ENCODE data around the gene MAST4. TPM values are rescaled to one million over a fixed set of nuclear protein-coding genes. Genes with fewer than 3 reads are reported as not detected.

The MAST4 gene
- total and polyA plus RNA-seq, 2 donors (not counting 1 experiment from before 2014, with no cell fraction given): 2.5 to 57.1 TPM

GRCh38 chr5:66958980-66959641 lies 362.9 kb downstream of the MAST4 start:
- Histone ChIP-seq H3K27ac (ENCODE audit: low read length in 2 of 2) (no peak overlapping the region), H3K4me3 (ENCODE audit: control extremely low read depth in 1 of 5, extremely low read depth in 1 of 5, insufficient read depth in 1 of 5, low read depth in 2 of 5, low read length in 4 of 5) (no peak overlapping the region), H3K27me3 (replicated peaks in 1 of 4; ENCODE audit: control extremely low read depth in 1 of 4, control insufficient read depth in 3 of 4, insufficient read depth in 4 of 4, low read length in 3 of 4) (peaks cover 0 to 3% (median 0%) of the 10 kb centered on the region in 4 experiments), H2AFZ (ENCODE audit: insufficient read depth, low read depth, low read length, poor library complexity, severe bottlenecking) (no peak overlapping the region), H3K36me3 (replicated peaks in 1 of 2; ENCODE audit: control extremely low read depth in 1 of 2, control insufficient read depth in 1 of 2, extremely low read depth in 1 of 2, insufficient read depth in 2 of 2, low read length in 1 of 2) (no peaks in the 10 kb centered on the region), H3K4me2 (replicated peaks; ENCODE audit: low read depth, low read length, poor library complexity, severe bottlenecking) (no peak overlapping the region), H3K9ac (ENCODE audit: low read length) (no peak overlapping the region), H3K9me3 (ENCODE audit: control extremely low read depth in 1 of 3, control insufficient read depth in 2 of 3, insufficient read depth in 1 of 3, low read length in 2 of 3) (no peaks in the 10 kb centered on the region), H3K4me1 (ENCODE audit: control insufficient read depth in 2 of 2, insufficient read depth in 2 of 2, low read length in 2 of 2) (no peaks in the 10 kb centered on the region), H4K20me1 (ENCODE audit: control insufficient read depth, insufficient read depth, low read length, poor library complexity, severe bottlenecking) (no peaks in the 10 kb centered on the region), H3K79me2 (ENCODE audit: control insufficient read depth, insufficient read depth, low read length) (no peaks in the 10 kb centered on the region)
- intact Hi-C loops (cut with micrococcal nuclease): no loop called here
- Mint-ChIP-seq H3K4me3 (no peak overlapping the region), H3K9me3 (ENCODE audit: insufficient read depth) (no peaks in the 10 kb centered on the region), H3K27ac (no peak overlapping the region), H3K27me3 (peaks cover 6% of the 10 kb centered on the region), H3K4me1 (no peaks in the 10 kb centered on the region)
- 90% methylated on average over 3 of the region's 11 CpGs for WGBS (ENCODE audit: insufficient coverage)
- ATAC-seq (ENCODE audit: low read depth) (no peak), DNase-seq (no peak)
- ChIA-PET POLR2A (no interaction called here), CTCF (no interaction called here)
- TF ChIP-seq EZH2 (IDR thresholded peaks at IDR 0.05; ENCODE audit: borderline replicate concordance, insufficient read depth, low read depth, low read length, poor library complexity, severe bottlenecking): no peak

GRCh38 chr5:66959653-66960052 lies 363.5 kb downstream of the MAST4 start:
- Histone ChIP-seq H3K4me3 (ENCODE audit: control extremely low read depth in 1 of 5, extremely low read depth in 1 of 5, insufficient read depth in 1 of 5, low read depth in 2 of 5, low read length in 4 of 5) (no peak overlapping the region), H4K20me1 (ENCODE audit: control insufficient read depth, insufficient read depth, low read length, poor library complexity, severe bottlenecking) (no peaks in the 10 kb centered on the region), H3K27ac (ENCODE audit: low read length in 2 of 2) (no peak overlapping the region), H3K4me1 (ENCODE audit: control insufficient read depth in 2 of 2, insufficient read depth in 2 of 2, low read length in 2 of 2) (no peaks in the 10 kb centered on the region), H3K4me2 (replicated peaks; ENCODE audit: low read depth, low read length, poor library complexity, severe bottlenecking) (no peak overlapping the region), H3K79me2 (ENCODE audit: control insufficient read depth, insufficient read depth, low read length) (no peaks in the 10 kb centered on the region), H3K9ac (ENCODE audit: low read length) (no peak overlapping the region), H2AFZ (ENCODE audit: insufficient read depth, low read depth, low read length, poor library complexity, severe bottlenecking) (no peak overlapping the region), H3K36me3 (replicated peaks in 1 of 2; ENCODE audit: control extremely low read depth in 1 of 2, control insufficient read depth in 1 of 2, extremely low read depth in 1 of 2, insufficient read depth in 2 of 2, low read length in 1 of 2) (no peaks in the 10 kb centered on the region), H3K27me3 (replicated peaks in 1 of 4; ENCODE audit: control extremely low read depth in 1 of 4, control insufficient read depth in 3 of 4, insufficient read depth in 4 of 4, low read length in 3 of 4) (peaks cover 0 to 3% (median 0%) of the 10 kb centered on the region in 4 experiments), H3K9me3 (ENCODE audit: control extremely low read depth in 1 of 3, control insufficient read depth in 2 of 3, insufficient read depth in 1 of 3, low read length in 2 of 3) (no peaks in the 10 kb centered on the region)
- ChIA-PET CTCF (no interaction called here), POLR2A (no interaction called here)
- no peak for TF ChIP-seq EZH2 (IDR thresholded peaks at IDR 0.05; ENCODE audit: borderline replicate concordance, insufficient read depth, low read depth, low read length, poor library complexity, severe bottlenecking)
- no peak for TF ChIP-seq CTCF (IDR thresholded peaks at IDR 0.05)
- intact Hi-C loops (cut with micrococcal nuclease): no loop called here
- no peaks in the 10 kb centered on the region for H3K4me1 Mint-ChIP-seq
- ATAC-seq (ENCODE audit: low read depth): no peak
- H3K27ac Mint-ChIP-seq: no peak overlapping the region
- peaks cover 4% of the 10 kb centered on the region for H3K27me3 Mint-ChIP-seq
- no peak for DNase-seq
- no peaks in the 10 kb centered on the region for H3K9me3 Mint-ChIP-seq (ENCODE audit: insufficient read depth)
- no peak overlapping the region for H3K4me3 Mint-ChIP-seq
- WGBS (ENCODE audit: insufficient coverage): 100% methylated on average over 1 of the region's 2 CpGs

All from B cell (primary cell).